Activated effector memory CD4-positive, alpha-beta T cell treated with Interleukin-2 at 50 U/mL for 16 hours (primary cell): Measurements from ENCODE around the gene SLIT3.
"Not testable (repeated sequence)": the region's sequence is repeated elsewhere in the genome, so short reads cannot be mapped to it uniquely, and the experiment has no call there.

Source experiments
- DNase-seq: peaks from one replicate; pipeline ENCODE4 v3.0.0-alpha.2; 2020

The SLIT3 gene

DNA sequence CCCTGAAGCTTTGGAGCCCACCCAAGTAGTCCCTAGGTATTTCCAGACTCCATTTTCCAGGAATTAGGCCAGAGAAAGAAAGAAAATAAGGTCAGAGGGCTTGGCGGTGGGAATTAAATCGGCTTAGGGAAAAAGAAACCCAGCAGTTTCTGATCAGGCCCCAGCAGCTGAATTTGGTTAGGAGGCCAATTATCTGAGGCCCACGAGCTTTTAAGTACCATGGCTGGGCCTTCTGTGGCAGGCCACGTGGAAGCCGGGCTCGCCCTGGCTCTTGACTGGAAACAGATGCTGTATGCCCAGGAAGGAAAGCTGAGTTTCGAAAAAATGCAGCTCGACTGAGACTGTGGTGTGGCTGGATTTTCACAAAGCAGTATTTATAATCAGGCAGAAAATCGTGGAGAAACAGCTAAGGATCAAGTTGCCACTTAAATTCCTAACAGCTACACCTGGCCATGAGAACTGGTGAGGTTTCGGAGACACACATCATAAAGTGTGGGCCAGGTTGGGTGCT, 646.7 kb downstream of the SLIT3 start:
- no peak for DNase-seq

DNA sequence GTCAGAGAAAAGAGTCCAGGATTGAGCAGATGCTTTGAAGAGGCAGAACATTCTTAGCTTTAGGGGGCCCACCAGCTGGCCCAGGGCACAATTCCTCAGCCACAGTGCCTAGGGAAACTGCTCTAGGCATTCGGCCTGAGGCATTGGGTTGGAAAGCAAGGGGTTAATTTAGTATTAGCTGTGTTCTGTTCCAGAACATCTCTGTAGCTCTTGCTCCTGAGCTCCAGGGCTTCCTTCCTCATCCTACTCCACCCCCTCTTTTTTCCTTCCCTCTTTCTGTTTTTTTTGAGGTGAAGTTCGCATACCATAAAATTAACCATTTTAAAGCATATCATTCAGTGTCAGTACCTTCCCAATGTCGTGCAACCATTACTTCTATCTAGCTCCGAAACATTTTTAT, 647.3 kb downstream of the SLIT3 start:
- no peak for DNase-seq

DNA sequence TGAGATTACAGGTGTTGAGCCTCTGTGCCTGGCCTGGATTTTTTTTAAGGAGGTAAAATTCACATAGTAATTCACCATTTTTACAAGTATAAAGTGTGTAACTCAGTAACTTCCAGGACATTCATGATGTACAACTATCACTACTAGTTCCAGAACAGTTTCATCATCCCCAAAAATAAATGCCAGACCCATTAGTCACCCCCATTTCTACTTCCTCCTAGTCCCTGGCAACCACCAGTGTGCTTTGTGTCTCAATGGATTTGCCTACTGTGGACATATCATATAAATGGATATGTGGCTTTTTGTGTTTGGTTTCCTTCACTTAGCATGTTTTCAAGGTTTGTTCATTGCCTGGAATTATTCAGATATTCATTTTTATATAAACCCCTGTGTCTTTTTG, 649.3 kb downstream of the SLIT3 start:
- DNase-seq = no peak

DNA sequence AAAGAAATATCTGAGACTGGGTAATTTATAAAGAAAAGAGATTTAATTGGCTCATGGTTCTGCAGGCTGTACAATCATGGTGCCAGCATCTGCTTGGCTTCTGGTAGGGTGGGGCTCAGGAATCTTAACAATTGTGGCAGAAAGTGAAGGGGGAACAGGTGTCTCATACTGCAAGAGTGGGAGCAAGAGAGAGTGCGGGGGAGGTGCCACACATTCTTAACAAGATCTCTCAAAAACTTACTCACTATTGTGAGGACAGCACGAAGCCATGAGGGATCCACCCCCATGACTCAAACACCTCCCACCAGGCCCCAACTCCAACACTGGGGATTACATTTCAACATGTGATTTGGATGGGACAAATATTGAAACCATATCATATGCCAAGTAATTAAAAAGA, 651.6 kb downstream of the SLIT3 start:
- DNase-seq = no peak

DNA sequence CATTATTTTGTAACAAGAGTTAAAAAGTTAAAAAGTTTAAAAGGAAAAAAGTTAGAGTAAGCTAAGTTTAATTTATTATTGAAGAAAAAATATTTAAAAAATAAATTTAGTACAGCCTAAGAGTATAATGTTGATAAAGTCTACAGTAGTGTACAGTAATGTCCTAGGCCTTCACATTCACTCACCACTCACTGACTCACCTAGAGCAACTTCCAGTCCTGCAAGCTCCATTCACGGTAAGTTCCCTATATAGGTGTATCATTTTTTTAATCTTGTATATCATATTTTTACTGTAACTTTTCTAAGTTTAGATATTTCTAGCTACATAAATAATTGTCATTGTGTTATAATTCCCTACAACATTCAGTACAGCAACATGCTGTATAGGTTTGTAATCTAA, 652.4 kb downstream of the SLIT3 start:
- DNase-seq = no peak

DNA sequence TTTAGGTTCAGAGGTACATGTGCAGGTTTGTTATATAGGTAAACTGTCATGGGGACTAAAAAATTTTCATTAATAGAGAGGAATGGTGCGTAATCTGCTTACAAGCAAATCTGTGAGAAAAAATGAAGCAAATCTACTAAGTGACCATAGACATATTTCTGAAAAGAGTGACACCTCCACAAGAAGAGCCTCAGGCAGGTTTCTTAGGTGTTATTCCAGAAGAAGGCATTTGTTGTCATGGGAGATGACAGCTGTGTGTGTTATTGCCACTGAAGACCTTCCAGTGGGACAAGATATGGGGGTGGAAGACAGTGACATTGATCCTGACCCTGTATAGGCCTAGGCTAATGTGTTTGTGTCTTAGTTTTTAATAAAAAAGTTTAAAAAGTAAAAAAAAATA, 652.9 kb downstream of the SLIT3 start:
- DNase-seq = no peak

DNA sequence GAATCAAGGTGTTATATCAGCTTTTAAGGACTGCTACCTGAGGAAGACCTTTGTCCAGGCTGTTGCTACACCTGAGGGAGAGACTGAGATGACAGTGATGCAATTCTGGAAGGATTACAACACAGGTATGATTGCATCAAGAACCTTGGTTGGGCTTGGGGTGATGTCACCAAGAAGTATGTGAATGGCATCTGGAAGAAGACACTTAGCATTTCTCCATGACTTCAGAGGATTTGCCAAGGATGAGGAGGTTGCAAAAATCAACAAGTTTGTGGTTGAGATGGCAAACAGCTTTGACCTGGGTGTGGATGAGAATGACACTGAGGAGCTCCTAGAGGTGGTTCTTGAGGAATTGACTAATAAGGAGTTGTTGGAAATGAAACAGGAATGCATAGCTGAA, 653.9 kb downstream of the SLIT3 start:
- DNase-seq = no peak

DNA sequence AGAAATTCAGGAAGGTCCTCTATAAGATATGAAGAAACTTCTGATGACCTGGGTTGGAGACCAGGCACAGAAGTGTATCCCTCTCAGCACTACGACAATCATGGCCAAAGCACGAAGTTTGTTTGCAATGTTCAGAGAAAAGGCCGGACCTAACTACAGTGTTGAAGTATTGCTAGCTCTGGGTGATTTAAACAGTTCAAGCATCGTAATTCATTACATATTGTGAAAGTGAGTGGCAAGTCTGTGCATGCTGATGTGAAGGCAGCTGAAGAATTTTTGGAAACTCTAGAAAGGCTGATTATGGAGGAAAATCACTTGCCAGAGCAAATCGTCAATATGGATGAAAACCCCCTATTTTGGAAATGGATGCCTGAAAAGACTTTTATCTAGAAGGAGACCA, 654.6 kb downstream of the SLIT3 start:
- no peak for DNase-seq

DNA sequence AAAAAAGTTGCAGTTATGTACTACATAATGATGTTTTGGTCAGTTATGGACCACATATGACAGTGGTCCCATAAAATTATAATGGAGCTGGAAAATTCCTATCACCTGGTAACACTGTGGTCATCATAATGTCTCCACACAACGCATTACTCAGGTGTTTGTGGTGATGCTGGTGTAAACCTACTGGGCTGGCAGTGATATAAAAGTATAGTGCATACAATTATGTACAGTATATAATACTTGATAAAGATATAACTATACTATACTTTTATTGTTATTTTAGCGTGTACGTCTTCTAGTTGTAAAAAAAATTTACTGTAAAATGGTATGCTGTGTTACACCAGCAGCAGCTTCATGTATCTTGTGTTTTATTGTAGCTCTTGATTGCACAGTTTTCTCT, 655.7 kb downstream of the SLIT3 start:
- DNase-seq = no peak

DNA sequence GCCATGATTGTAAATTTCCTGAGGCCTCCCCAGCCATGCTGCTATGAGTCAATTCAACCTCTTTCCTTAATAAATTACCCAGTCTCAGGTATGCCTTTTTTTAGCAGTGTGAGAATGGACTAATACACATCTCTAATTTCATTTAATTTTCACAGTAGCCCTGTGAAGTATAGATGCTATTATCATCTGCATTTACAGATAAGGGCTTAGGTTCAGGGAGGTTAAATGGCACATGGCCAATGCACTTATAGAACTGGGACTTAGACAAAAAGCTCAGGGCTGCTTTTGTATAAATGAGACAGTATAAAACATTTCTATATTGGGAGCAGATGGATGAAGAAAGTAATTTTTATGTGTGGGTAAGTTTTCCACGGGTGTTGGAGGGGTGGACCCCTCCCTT, 658.9 kb downstream of the SLIT3 start:
- no peak for DNase-seq

DNA sequence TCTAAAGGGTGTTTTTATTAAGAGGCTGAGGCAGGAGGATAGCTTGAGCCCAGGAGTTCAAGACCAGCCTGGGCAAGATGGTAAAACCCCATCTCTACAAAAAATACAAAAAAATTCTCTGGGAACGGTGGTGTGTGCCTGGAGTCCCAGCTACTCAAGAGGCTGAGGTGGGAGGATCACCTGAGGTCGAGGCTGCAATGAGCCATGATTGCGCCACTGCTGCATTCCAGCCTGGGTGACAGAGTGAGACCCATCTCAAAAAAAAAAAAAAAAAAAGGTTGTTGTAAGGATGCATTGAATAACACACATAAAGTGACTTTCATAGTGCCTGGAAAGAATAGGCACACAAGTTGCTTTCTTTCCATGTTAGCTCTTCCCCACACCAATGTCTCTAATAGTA, 662.1 kb downstream of the SLIT3 start:
- DNase-seq = not testable (repeated sequence)

DNA sequence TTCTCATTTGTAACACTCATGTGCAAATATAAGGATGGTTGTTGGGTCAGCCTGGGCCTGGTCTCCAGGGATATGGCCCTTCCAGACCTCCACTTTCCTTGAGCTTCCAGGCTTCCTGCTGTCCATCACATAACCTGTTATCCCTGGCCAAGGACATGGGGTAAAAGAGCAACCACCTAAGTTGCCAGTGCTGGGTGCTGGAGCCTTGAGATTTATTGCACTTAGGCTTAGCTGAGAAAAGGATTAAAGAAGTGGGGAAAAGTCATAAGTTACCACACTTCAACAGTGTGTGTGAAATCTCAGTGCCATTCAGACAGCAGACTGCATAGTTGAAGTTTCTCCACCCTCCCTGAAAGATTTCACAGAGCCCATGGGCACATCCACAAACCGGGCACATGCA, 663.1 kb downstream of the SLIT3 start:
- no peak for DNase-seq

DNA sequence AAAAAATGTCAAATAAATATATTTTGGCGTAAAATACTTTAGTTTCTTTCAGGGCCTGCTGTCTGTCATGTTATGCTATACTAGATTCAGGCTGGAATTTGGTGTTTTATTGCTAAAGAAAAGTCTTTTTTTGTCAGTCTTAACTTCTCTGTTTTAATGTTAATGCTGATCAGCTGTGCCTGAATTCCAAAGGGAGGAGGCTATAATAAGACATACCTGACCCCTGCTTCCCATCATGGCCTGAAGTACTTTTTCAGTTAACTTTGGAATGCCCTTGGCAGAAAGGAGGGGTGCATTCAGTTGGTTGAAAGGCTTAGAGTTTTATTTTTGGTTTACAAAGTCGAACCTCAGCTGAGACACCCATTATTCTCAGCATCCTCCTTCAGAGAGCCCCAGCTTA, 663.7 kb downstream of the SLIT3 start:
- DNase-seq = no peak

DNA sequence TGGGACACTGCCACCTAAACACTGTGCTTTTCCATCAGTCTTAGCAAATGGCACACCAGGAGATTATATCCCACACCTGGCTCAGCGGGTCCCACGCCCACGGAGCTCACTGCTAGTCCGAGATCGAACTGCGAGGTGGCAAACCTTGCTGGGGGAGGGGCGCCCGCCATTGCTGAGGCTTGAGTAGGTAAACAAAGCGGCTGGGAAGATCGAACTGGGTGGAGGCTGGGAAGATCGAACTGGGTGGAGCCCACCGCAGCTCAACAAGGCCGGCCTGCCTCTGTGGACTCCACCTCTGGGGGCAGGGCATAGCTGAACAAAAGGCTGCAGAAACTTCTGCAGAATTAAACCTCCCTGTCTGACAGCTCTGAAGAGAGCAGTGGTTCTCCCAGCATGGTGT, 670.0 kb downstream of the SLIT3 start:
- DNase-seq = not testable (repeated sequence)

DNA sequence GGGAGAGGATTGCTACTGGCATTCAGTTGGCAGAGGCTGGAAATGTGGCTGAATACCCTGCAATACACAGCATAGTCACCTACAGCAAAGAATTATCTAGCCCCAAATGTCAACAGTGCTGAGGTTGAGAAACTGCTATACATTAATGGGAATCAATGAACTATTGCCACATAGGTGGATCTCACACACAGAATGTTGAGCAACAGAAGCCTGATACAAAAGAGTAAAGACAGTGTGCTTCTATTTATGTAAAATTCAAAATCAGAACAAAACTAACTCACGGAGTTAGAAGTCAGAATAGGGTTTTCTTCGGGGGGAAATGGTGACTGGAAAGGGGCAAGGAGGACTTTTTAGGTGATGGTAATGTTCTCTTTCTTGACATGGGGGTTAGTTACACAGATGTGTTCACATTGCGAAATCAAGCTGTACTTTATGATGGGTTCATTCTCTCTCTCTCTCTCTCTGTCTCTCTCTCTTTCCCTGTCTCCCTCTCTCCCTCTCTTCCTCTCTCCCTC, 676.0 kb downstream of the SLIT3 start:
- no peak for DNase-seq

DNA sequence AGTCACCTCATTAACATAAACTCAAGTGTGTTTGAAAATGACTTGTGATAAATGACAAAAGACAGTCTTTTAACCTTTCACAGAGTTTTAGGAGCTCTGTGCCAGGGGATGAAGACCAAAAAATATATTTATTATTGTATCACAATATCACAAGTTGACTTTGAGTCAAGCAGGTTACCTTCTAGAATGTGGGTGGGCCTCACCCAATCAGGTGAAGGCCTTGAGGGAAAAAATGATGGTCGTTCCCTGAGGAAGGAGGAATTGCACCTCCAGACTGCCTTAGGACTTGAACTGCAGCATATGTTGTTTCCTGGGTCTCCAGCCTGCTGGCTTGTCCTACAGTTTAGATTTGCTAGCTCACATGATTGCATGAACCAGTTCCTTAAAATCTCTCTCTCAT, 680.1 kb downstream of the SLIT3 start:
- DNase-seq = no peak

DNA sequence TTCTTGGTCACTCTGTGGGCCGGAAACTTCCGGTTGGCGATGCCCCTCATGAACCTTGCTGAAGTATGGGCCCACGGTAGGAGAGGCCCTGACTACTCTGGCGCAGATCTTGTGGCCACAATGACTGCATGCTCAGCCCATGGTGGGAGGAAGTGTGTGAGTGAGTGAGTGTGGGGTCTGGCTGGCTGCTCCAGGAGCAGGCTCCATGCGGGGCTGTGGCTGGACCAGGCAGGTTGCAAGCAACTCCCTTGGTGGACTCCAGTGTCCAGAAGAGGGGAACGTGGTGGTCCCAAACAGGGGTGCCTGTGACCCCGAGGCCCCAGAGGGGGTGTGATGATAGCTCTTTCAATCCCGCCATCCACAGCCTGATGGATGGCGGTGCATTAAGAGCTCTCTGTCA, 686.3 kb downstream of the SLIT3 start:
- DNase-seq = no peak

DNA sequence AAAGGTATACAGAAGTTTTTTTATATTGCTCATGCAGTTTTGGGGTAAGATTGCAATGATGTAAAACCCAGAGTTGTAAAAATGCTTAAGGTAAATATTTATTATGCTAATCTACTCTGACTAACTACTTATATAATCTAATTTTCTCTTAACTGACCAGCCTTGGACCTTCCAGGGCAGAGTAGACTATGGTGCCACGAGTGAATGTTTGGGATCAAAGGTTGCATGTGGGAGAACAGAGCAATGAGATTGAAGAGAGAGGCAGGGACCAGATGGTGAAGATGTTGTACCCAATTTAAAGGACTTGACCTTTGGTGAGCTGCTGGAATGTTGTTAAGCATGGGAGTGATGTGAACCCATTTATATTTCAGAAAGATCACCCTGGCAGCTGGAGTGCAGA, 686.9 kb downstream of the SLIT3 start:
- DNase-seq = no peak

DNA sequence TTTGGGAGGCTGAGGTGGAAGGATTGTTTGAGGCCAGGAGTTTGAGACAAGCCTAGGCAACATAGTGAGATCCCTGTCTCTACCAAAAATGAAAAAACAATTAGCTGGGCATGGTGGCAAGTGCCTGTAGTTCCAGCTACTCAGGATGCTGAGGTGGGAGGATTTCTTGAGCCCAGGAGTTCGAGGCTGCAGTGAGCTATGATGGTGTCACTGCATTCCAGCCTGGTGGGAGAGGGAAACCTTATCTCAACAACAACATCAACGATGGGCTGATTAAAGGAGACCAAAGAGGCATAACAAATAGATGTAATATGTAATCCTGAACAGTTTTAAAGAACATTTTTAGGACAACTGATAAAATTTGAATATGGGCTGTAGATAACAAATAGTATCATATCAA, 687.5 kb downstream of the SLIT3 start:
- no peak for DNase-seq

DNA sequence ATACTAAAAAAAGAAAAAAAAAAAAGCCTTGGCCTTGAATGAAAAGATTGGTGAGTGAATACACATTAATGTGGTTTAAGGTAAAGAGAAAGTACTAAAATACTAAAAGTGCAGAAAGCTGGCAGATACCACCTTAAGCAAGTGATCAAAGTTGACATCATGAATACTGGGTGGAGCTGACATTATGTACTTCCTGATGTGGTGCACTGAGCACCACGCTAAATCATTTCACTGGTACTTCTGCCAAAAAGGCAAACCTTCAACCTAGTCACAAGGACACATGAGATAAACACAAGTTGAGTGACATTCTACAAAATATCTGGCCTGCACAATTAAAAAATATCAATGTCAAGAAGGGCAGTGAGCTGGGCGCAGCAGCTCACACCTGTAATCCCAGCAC, 687.9 kb downstream of the SLIT3 start:
- no peak for DNase-seq

DNA sequence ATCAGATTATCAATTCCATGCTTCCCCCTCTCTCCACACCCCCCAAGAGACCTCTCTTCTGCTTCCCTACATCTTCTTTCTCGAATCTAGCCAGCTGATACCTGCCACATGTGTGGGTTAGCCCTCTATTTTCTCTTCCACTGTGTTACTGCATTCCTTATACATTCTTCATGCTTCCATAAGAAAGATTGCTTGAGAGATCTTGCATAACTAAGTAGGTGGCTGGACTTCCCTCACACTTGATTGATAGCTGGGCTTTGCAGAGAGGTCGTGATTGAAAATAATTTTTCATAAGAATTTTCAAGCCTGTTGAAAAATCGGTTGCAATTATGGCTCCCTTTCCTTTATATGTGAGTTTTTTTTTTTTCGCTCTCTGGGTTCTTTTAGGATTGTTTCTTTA, 688.8 kb downstream of the SLIT3 start:
- DNase-seq = no peak
